Measurements from ENCODE around the gene ELN.

DNA sequence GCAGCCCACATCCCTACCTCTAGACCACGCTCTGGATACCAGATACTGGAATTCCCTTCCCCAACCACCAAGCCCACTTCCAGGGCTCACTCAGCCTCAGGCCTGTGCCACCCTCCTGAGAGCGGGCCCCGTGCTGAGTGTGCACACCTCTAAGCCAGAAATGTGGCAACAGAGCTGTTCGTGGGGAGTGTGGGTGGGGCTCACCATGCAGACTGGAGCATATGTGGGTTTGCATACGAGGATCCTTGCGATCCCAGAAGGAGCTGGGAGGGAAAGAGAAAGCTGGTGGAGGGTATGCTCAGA, 42.6 kb downstream of the ELN start:
- TF ChIP-seq, protein P1, sequence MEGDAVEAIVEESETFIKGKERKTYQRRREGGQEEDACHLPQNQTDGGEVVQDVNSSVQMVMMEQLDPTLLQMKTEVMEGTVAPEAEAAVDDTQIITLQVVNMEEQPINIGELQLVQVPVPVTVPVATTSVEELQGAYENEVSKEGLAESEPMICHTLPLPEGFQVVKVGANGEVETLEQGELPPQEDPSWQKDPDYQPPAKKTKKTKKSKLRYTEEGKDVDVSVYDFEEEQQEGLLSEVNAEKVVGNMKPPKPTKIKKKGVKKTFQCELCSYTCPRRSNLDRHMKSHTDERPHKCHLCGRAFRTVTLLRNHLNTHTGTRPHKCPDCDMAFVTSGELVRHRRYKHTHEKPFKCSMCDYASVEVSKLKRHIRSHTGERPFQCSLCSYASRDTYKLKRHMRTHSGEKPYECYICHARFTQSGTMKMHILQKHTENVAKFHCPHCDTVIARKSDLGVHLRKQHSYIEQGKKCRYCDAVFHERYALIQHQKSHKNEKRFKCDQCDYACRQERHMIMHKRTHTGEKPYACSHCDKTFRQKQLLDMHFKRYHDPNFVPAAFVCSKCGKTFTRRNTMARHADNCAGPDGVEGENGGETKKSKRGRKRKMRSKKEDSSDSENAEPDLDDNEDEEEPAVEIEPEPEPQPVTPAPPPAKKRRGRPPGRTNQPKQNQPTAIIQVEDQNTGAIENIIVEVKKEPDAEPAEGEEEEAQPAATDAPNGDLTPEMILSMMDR (IDR thresholded peaks at IDR 0.05) = no peak
- TF ChIP-seq POLR2A (IDR thresholded peaks at IDR 0.05) = no peak

Measured in thyroid gland (tissue), 4 donors.